Measurements from ENCODE around the gene ZNF680. TPM values are rescaled to one million over a fixed set of nuclear protein-coding genes. Genes with fewer than 3 reads are reported as not detected.

ZNF680 gene
- polyA plus RNA-seq, 10 donors, result 6.7 to 14.3 (median 10.6) TPM

Other genes starting within 250 kb of the ZNF680 start
- 1 to 10 TPM; 4.3 to 9.9 (median 7.4) TPM for gene ZNF736, start 249.1 kb downstream of the ZNF680 start, polyA plus RNA-seq (ENCODE audit: insufficient read length in 10 of 10)
- 1 to 10 TPM; 3.0 to 6.5 (median 4.9) TPM for gene ZNF107, start 103.1 kb upstream of the ZNF680 start, polyA plus RNA-seq (ENCODE audit: insufficient read length in 10 of 10)
- 10 to 100 TPM in 9 of 10 donors, 1 to 10 TPM in 1; 7.7 to 16.3 (median 13.2) TPM for gene ZNF138, start 231.4 kb upstream of the ZNF680 start, polyA plus RNA-seq (ENCODE audit: insufficient read length in 10 of 10)